ENCODE data around the gene ZIC4. TPM values are rescaled to one million over a fixed set of nuclear protein-coding genes. Genes with fewer than 3 reads are reported as not detected.

ZIC4 gene
- total RNA-seq, 2 donors from 2014 or later, result not detected

DNA sequence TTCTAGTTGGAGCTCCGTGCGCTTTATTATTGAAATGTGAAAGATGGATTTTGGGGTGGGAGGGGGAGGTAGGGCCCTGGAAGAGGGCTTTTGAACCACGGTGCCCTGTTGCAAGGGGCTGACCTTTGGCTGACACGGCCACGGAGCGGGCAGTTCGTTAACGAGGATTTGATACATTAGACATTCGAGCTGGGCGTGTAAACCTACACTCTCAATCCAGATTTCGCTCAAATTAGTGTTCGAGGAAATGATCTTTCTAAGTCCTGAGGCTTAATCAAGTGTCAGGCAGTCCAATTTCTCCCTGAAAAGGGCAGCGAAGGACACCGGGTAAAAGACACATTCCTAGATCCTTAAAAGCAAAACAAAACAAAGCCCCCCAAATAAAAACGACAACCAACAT, 15.9 kb upstream of the ZIC4 start:
- Mint-ChIP-seq H3K4me3 (no peak overlapping the region), H3K9me3 (peaks cover 3% of the 10 kb centered on the region), H3K4me1 (ENCODE audit: low read depth in 2 of 2) (peaks cover 0 to 2% of the 10 kb centered on the region in 2 donors), H3K27me3 (peaks cover 36 to 44% of the 10 kb centered on the region in 2 donors), H3K36me3 (peaks cover 10% of the 10 kb centered on the region), H3K27ac (no peak overlapping the region)
- DNase-seq (ENCODE audit: low spot score), result no peak
- no peak for ATAC-seq

DNA sequence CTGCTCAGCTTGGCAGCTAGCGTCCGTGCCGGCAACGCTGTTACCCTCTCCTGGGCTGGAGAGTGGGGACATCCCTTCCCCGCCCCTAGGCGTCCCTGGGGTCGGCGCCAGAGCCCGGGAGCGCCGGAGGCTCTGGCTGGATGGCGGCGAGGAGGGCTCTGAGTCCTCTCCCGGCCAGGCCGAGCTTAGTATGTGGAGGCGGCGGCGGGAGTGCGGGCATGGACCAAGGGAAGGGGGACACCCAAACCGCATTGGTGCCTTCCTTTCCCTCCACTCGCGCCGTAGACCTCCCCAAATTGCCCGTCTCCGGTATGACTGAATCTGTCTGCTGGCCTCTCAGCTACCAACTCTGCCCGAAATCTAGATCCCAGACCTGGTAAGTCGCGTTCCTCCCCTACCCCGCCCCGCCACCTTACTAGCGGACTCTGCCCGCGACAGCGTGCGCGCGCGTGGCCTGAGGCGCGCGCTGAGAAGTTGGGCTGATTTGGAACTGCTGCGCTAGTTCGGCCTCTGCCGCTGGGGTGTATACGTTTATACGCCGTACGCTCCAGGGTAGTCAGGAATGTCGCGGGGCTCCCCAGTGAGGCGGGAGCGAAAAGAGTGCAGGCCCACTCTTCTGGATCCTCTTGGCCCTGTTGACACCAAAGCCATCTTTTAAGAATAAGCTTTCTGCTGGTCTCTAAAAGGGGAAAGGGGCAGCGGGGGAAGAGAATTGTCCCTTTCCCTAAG, 15.0 kb upstream of the ZIC4 start:
- peaks cover 10% of the 10 kb centered on the region for H3K36me3 Mint-ChIP-seq
- ATAC-seq, result no peak
- H3K4me1 Mint-ChIP-seq (ENCODE audit: low read depth in 2 of 2), result peaks cover 0 to 2% of the 10 kb centered on the region in 2 donors
- no peak overlapping the region for H3K27ac Mint-ChIP-seq
- H3K9me3 Mint-ChIP-seq, result peaks cover 3% of the 10 kb centered on the region
- no peak overlapping the region for H3K4me3 Mint-ChIP-seq
- H3K27me3 Mint-ChIP-seq, result peaks cover 39 to 50% of the 10 kb centered on the region in 2 donors
- no peak for DNase-seq (ENCODE audit: low spot score)

DNA sequence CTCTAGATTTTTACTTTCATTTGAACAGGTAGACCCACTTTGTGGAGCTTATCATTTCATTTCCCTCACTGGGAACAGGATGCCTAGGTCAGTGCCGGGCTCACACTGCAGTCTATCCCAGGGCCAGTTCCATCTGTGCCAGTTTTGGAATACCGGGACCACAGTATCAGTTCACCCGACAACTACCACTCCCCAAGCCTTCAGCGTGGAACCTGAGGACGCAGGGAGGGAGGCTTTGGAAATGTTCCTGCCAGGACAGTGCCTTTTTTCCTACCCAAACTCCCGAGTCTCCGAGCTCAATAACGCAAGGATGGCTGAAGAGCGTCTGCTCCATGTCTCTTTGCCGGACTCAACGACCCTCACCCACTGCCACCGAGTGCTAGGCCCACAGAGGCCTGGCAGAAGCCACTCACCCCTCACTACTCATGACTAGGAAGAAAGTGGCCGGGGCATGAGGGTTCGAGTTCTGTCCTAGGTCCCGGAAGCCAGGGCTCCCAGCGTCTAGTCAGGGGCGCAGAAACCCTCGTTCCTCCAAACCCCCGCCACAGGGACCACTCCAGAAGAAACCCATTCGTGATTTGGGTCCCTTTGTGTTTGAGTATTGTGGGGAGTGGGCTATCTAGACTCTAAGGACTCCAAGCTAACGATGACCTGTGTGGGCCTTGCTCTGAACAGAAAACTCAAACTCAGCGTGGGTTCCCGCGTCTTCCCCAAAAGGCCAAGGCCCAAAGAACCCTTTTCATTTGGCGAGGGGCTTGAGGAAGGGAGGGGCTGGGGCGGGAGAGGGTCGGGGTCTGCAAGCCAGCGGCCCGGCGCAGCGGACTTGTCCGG, 14.2 kb upstream of the ZIC4 start:
- peaks cover 3% of the 10 kb centered on the region for H3K9me3 Mint-ChIP-seq
- no peak overlapping the region for H3K27ac Mint-ChIP-seq
- peaks cover 0 to 2% of the 10 kb centered on the region in 2 donors for H3K4me1 Mint-ChIP-seq (ENCODE audit: low read depth in 2 of 2)
- DNase-seq (ENCODE audit: low spot score) (no peak), ATAC-seq (no peak)
- peaks cover 10% of the 10 kb centered on the region for H3K36me3 Mint-ChIP-seq
- peaks cover 41 to 52% of the 10 kb centered on the region in 2 donors for H3K27me3 Mint-ChIP-seq
- no peak overlapping the region for H3K4me3 Mint-ChIP-seq

DNA sequence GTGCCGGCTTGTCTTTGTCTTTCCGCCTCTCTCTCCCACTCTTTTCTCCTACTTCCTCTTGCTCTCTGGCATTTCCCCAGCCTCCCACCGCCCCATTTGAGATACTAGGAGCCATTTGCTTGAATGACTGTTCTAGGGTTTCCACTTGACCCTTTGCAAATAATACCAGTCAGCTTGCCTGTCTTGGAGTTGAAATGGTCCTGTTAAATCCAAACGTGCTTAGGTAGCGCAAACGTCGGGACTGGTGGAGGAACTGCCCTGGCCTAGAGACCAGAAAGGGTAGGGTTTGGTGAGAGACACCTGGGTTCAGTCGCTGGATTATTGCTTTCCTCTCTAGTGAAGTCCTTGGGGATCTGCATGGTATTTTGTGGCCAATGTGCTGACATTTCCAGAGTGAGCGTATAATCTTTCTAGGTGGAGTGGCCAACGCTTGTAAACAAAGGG, 13.5 kb upstream of the ZIC4 start:
- DNase-seq (ENCODE audit: low spot score), result no peak
- no peak for ATAC-seq
- no peak overlapping the region for H3K27ac Mint-ChIP-seq
- H3K4me1 Mint-ChIP-seq (ENCODE audit: low read depth in 2 of 2), result peaks cover 0 to 2% of the 10 kb centered on the region in 2 donors
- peaks cover 43 to 60% of the 10 kb centered on the region in 2 donors for H3K27me3 Mint-ChIP-seq
- H3K36me3 Mint-ChIP-seq, result peaks cover 10% of the 10 kb centered on the region
- peaks cover 3% of the 10 kb centered on the region for H3K9me3 Mint-ChIP-seq
- H3K4me3 Mint-ChIP-seq, result no peak overlapping the region

DNA sequence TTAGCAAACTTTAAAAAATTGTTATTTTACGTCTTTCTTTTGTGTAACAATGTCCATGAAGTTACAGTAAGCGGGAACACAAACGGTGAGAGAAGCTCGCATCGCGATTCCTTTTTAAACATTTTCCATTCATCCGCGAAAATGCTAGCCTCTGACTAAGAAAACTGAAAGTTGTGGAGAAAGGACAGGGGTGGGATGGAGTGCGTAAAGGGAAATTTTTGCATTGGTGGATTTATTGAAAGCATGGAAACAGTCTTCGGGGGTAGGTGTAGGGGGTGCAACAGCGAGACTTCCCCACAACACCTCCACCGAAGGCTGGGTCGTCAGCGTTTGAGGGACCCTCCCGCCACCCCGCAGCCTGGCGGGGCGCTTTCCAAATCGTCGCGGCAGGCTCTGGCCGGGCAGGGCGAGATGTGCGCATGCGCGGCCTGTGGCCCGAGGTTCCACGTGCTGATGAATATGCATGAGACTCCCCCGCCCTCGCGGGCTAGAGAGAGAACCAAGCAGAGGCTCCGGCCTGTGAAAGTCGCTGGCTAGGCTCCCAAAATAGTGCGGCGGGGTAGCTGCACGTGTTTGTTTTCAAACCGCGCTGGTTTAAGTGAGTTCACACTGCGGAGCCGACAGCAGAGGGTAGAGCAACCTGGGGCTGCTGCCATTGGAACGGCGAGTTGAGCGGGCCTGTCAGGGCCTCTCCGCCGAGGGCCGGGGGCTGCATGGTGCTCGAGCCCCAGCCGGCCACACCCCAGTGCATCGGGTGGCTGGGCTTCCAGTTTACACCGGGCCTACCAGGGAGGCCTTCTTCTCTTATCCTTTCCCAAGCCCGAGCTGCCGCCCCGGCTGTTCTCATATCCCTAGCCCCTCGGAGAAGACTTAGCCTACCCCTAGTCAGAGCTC, 12.7 kb upstream of the ZIC4 start:
- H3K4me3 Mint-ChIP-seq, result no peak overlapping the region
- ATAC-seq, result no peak
- H3K36me3 Mint-ChIP-seq, result peaks cover 10% of the 10 kb centered on the region
- no peak overlapping the region for H3K27ac Mint-ChIP-seq
- H3K9me3 Mint-ChIP-seq, result peaks cover 3% of the 10 kb centered on the region
- no peak for DNase-seq (ENCODE audit: low spot score)
- H3K27me3 Mint-ChIP-seq, result peaks cover 43 to 67% of the 10 kb centered on the region in 2 donors
- H3K4me1 Mint-ChIP-seq (ENCODE audit: low read depth in 2 of 2), result peaks cover 0 to 2% of the 10 kb centered on the region in 2 donors

DNA sequence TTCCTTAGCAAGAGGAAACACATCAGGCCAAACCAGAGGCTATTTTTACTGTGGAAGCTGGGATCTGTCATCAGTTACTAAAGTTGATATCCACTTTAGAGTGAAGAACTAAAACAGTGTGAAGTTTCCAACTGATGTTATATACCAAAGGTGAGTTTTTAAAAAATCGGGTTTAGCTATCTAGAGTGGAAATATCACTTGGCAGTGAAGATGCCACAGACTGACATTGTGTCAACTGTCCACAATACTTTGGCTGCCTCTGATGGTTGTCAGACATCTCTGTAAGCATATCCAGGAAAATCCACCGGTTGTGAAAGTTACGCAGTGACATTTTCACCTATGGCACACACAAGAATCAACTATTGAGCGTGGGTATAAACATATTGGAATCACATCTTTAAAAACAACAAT, 12.0 kb upstream of the ZIC4 start:
- peaks cover 4 to 5% of the 10 kb centered on the region in 2 donors for H3K4me1 Mint-ChIP-seq (ENCODE audit: low read depth in 2 of 2)
- no peak overlapping the region for H3K27ac Mint-ChIP-seq
- peaks cover 41 to 67% of the 10 kb centered on the region in 2 donors for H3K27me3 Mint-ChIP-seq

DNA sequence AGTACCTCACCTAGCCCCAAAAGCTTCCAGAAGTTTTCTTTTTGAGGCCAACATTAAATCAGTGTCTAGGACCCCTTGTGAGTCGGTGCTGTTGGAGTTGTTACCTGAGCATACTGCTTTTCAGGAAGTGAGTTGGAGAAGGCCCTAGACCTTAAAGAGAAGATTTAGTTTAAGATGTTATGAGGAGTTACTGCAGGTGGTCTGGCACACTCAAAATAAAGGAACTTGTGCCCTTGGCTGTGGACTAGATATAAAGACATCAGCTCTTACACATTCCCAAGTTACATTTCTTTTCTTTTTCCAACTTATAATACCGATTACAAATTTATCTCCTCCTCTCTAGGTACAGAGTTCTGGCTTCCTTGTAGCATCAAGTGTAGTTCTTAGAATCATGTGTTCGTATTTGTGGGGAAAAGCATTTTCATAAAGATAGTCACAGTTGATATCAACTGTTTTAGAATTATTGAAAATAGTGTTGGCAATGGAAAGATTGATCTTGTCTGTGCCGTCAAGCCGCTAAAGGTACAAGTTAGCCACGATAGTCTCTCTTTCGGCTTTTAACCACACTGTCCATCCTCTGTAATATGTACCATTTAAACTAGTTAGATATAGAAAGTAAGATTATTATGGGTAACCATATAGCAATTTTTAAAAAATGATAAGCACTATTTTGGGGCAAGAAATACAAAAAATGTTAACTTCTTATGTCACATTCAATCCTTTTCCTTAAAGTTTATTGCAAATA, 11.4 kb upstream of the ZIC4 start:
- Mint-ChIP-seq H3K27ac (no peak overlapping the region), H3K36me3 (peaks cover 13% of the 10 kb centered on the region), H3K4me3 (no peak overlapping the region), H3K27me3 (peaks cover 41 to 71% of the 10 kb centered on the region in 2 donors), H3K9me3 (no peaks in the 10 kb centered on the region), H3K4me1 (ENCODE audit: low read depth in 2 of 2) (peaks cover 7 to 8% of the 10 kb centered on the region in 2 donors)
- DNase-seq (ENCODE audit: low spot score), result no peak
- no peak for ATAC-seq

More for the DNA sequence above, 12.0 kb upstream of the ZIC4 start:
- DNase-seq (ENCODE audit: low spot score) (no peak), ATAC-seq (no peak)
- H3K4me3 Mint-ChIP-seq, result no peak overlapping the region
- H3K9me3 Mint-ChIP-seq, result no peaks in the 10 kb centered on the region
- peaks cover 10% of the 10 kb centered on the region for H3K36me3 Mint-ChIP-seq

DNA sequence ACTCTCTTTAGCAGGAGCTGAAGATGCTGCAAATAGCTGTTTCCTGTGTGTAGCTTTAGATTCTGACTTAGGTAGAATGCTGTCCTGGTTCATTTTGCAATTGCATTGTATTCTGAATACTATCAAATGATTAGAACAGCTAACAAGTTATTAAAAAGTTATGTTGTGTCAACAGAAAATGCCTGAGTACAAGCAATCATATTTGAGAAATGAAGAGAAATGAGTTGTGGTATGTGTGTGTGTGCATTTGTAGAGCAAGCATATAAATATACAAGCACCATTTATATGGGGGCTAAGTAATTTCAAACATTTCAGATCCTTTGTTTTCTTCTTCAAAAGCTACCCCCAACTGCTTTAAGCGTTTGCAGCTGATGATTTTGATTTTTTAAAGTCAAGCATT, 10.6 kb upstream of the ZIC4 start:
- H3K9me3 Mint-ChIP-seq, result no peaks in the 10 kb centered on the region
- H3K4me3 Mint-ChIP-seq, result no peak overlapping the region
- peaks cover 37 to 71% of the 10 kb centered on the region in 2 donors for H3K27me3 Mint-ChIP-seq
- H3K27ac Mint-ChIP-seq, result no peak overlapping the region
- no peak for ATAC-seq
- H3K36me3 Mint-ChIP-seq, result peaks cover 13% of the 10 kb centered on the region
- peaks cover 7 to 8% of the 10 kb centered on the region in 2 donors for H3K4me1 Mint-ChIP-seq (ENCODE audit: low read depth in 2 of 2)
- no peak for DNase-seq (ENCODE audit: low spot score)

DNA sequence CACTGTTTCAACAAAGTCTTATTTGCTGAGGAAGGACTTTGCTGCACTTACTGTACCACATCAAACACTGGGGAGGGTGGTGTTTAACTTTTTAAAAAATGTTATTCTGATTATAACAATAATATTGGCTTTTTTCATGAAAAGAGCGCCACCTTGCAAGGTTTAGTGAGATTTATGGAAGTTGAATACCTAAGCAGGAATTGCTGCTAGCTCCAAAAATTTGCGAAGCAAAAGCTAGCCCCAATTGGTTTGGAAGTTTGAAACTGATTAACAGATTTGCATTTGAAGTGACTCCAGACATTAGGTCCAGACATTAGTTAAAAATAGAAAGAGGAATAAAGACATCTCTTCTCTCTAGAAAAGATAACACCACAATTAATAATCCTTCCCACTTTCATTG, 9.5 kb upstream of the ZIC4 start:
- H3K27ac Mint-ChIP-seq, result no peak overlapping the region
- peaks cover 46 to 80% of the 10 kb centered on the region in 2 donors for H3K27me3 Mint-ChIP-seq
- H3K4me3 Mint-ChIP-seq, result no peak overlapping the region
- H3K4me1 Mint-ChIP-seq (ENCODE audit: low read depth in 2 of 2), result peaks cover 14 to 15% of the 10 kb centered on the region in 2 donors
- peaks cover 22% of the 10 kb centered on the region for H3K36me3 Mint-ChIP-seq
- ATAC-seq, result no peak
- DNase-seq (ENCODE audit: low spot score), result no peak
- peaks cover 4% of the 10 kb centered on the region for H3K9me3 Mint-ChIP-seq

DNA sequence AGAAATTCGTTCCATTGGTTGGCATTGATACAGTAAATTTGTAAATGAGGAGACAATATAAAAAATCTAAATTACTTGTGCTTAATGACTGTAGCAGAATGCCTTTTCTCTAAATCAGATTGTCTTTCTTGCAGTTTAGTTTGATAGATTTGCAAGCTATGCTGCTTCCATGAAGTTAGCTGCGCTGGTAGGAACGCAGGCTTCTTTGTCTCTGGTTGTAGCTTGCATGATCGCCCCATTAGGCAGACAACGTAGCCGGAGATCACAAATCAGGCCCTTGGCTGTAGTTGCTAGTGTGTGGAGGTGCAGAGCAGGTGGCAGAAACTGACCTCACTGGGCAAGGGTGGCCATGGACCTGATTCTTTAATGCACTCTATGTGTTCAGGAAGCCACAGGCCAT, 8.9 kb upstream of the ZIC4 start:
- no peak for DNase-seq (ENCODE audit: low spot score)
- Mint-ChIP-seq H3K27me3 (peaks cover 46 to 82% of the 10 kb centered on the region in 2 donors), H3K4me3 (no peak overlapping the region), H3K9me3 (peaks cover 4% of the 10 kb centered on the region), H3K4me1 (ENCODE audit: low read depth in 2 of 2) (peaks cover 15 to 18% of the 10 kb centered on the region in 2 donors), H3K27ac (no peak overlapping the region), H3K36me3 (peaks cover 22% of the 10 kb centered on the region)
- ATAC-seq, result no peak

DNA sequence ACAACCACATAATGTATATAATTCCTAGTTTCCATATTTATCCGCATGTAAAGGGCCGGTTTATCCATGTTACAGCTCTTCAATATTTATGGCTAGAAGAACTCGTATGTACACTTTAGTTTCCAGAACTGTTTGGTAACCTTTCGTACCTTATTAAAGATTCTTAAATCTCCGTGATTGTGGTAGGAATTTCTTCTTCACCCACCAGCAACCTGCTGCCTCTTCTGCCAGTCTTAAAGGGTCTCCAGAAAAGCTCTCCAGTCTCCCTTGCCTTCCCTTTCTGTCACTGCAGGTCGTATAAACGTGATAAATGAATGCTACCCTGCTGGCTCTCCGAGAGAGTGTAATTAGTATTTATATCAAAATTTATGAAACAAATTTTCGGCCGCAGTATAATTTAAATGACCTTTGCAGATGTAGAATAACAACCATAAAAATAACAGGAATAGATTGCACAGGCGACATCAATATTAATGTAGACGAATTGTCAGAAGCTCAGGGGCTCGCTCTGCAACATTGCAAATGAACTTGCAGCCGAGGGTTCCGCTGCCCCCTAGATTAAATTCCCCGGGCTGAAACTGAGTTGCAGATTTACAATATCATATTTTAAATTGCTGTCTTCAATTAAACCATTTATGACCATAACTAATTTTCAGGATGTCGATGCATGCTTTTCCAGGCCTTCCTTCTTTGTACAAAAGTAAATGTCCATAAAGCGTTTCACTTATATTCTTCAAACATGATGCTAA, 8.2 kb upstream of the ZIC4 start:
- no peak for ATAC-seq
- peak overlapping the region in 1 of 2 donors; percentile 28 for H3K27ac Mint-ChIP-seq
- H3K4me3 Mint-ChIP-seq, result no peak overlapping the region
- H3K27me3 Mint-ChIP-seq, result peaks cover 39 to 74% of the 10 kb centered on the region in 2 donors
- peaks cover 4% of the 10 kb centered on the region for H3K9me3 Mint-ChIP-seq
- DNase-seq (ENCODE audit: low spot score), result no peak
- peaks cover 13 to 18% of the 10 kb centered on the region in 2 donors for H3K4me1 Mint-ChIP-seq (ENCODE audit: low read depth in 2 of 2)
- peaks cover 22% of the 10 kb centered on the region for H3K36me3 Mint-ChIP-seq

DNA sequence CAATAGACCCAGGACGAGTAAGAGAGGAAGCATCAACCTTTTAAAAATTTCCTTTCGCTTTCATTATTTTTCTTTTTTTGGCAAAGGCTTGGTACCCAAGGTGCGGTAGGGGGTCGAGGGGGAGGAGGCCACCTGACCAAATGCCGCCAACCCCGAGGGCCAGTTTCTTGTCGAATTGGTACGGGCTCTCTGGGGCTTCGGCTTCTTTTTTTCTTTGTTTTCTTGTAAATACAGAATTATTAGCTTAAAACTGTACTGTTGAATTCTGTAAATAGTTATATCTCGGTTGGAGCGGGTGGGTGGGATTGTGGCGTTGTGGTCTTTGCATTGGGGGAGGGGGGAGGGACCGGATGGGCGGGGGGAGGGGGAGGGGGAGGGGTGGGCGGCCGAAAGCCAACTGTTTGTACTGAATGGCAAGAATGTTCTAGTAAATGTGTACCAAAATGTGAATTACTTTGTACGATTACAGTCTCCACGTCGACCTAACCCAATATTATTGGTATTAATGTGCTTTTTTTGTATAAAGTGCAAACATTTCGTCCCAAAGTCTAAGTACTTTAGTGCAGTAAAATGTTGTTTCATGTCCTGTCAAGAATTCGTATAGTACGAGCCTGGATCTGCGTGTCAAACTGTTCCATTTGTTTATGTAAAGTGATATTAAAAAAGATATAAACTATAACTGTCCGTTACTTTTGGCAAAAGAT, 7.5 kb upstream of the ZIC4 start:
- H3K27ac Mint-ChIP-seq, result peak overlapping the region in 1 of 2 donors; percentile 63
- no peak for DNase-seq (ENCODE audit: low spot score)
- H3K27me3 Mint-ChIP-seq, result peaks cover 42 to 78% of the 10 kb centered on the region in 2 donors
- peaks cover 24% of the 10 kb centered on the region for H3K36me3 Mint-ChIP-seq
- peaks cover 4% of the 10 kb centered on the region for H3K9me3 Mint-ChIP-seq
- ATAC-seq, result no peak
- H3K4me3 Mint-ChIP-seq, result peak overlapping the region; percentile 76
- peaks cover 13 to 18% of the 10 kb centered on the region in 2 donors for H3K4me1 Mint-ChIP-seq (ENCODE audit: low read depth in 2 of 2)
